ENCODE results near the gene VAMP8. TPM values are rescaled to one million over a fixed set of nuclear protein-coding genes. Genes with fewer than 3 reads are reported as not detected.

The VAMP8 gene
- total and polyA plus RNA-seq, 10 of the 15 experiments (the other 5 are each of a cell fraction or from before 2014, with no cell fraction given) = 93.6 to 744 (median 217) TPM

DNA sequence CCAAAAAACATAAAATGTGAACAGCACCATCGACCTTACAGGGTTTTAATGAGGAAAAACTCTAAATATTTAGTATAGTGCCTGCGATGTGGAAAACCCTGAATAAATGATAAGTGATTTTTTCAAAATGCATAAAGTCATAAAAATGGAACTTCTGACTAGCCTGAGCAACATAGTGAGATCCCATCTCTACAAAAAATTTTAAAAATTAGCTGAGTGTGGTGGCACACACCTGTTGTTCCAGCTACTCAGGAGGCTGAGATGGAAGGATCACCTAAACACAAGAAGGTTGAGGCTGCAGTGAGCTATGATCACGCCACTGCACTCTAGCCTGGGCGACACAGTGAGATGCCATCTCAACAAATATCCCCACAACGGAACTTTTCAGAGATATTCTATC lies 20.3 kb upstream of the VAMP8 start:
- CTCF ChIA-PET = interaction anchor here (1.1 to 10.4 kb wide), 7 partner anchors 8 to 632 kb away, joined by 3 to 336 read pairs (median 6); partner anchors contain the start of genes MAT2A and SH2D6
- Histone ChIP-seq H3K27ac (ENCODE audit: control insufficient read depth, insufficient read depth) (no peak overlapping the region), H3K79me2 (ENCODE audit: control insufficient read depth, insufficient read depth, low read length) (peaks cover 18% of the 10 kb centered on the region), H3K9ac (ENCODE audit: control insufficient read depth, insufficient read depth, low read length) (no peak overlapping the region), H3K9me3 (replicated peaks; ENCODE audit: control insufficient read depth, insufficient read depth, low read length) (no peaks in the 10 kb centered on the region), H3K4me2 (ENCODE audit: control insufficient read depth, insufficient read depth) (no peak overlapping the region), H3K4me1 (ENCODE audit: control insufficient read depth, insufficient read depth, low read length) (no peaks in the 10 kb centered on the region), H4K20me1 (ENCODE audit: control insufficient read depth, insufficient read depth) (no peaks in the 10 kb centered on the region), H3K4me3 (no peak overlapping the region), H3K36me3 (ENCODE audit: control insufficient read depth in 2 of 2, insufficient read depth in 2 of 2, low read length in 1 of 2) (peaks cover 8 to 12% of the 10 kb centered on the region in 2 experiments), H3K27me3 (replicated peaks in 1 of 2; ENCODE audit: control insufficient read depth in 2 of 2, insufficient read depth in 2 of 2, low read length in 1 of 2) (no peaks in the 10 kb centered on the region), H2AFZ (ENCODE audit: control insufficient read depth, low read depth, low read length) (no peak overlapping the region)
- RAD21 ChIA-PET (ENCODE audit: unreplicated experiment) = interaction anchor here (1.0 to 1.8 kb wide), 5 partner anchors 17 to 138 kb away, joined by 3 to 16 read pairs (median 4); partner anchors contain the start of genes MAT2A and SH2D6
- in situ Hi-C loops (cut with MboI) = loop anchor here (5.0 kb wide), 1 partner anchor 135 kb away; no protein-coding TSS in a partner anchor
- 85% methylated on average over 5 of the region's 5 CpGs for WGBS (ENCODE audit: insufficient coverage, insufficient replicate concordance, low lambda C conversion rate, missing lambda C conversion rate)
- SMC1A ChIA-PET (ENCODE audit: uncharacterized antibody, unreplicated experiment) = interaction anchor here (1.1 to 2.9 kb wide), 5 partner anchors 15 to 155 kb away, joined by 3 to 22 read pairs (median 6); partner anchors contain the start of genes MAT2A and VAMP8
- no peak for FAIRE-seq
- BruUV-seq (replicated peaks) = no TSS peak
- intact Hi-C loops (cut with micrococcal nuclease; ENCODE audit: unreplicated experiment) = no loop called here
- TF ChIP-seq SREBF2 (IDR thresholded peaks at IDR 0.05; ENCODE audit: low read length) (no peak), ATF7 (IDR thresholded peaks at IDR 0.05; ENCODE audit: low read depth) (no peak), MTA2 (IDR thresholded peaks at IDR 0.05; ENCODE audit: low read depth) (no peak), MYB (IDR thresholded peaks at IDR 0.05; ENCODE audit: borderline replicate concordance, low read depth, low read length) (no peak), ZBED1 (IDR thresholded peaks at IDR 0.05; ENCODE audit: borderline replicate concordance) (no peak), LARP7 (IDR thresholded peaks at IDR 0.05) (no peak), ZNF384 (IDR thresholded peaks at IDR 0.05; ENCODE audit: borderline replicate concordance, low read depth, low read length) (no peak)
- TF ChIP-seq, protein P1, sequence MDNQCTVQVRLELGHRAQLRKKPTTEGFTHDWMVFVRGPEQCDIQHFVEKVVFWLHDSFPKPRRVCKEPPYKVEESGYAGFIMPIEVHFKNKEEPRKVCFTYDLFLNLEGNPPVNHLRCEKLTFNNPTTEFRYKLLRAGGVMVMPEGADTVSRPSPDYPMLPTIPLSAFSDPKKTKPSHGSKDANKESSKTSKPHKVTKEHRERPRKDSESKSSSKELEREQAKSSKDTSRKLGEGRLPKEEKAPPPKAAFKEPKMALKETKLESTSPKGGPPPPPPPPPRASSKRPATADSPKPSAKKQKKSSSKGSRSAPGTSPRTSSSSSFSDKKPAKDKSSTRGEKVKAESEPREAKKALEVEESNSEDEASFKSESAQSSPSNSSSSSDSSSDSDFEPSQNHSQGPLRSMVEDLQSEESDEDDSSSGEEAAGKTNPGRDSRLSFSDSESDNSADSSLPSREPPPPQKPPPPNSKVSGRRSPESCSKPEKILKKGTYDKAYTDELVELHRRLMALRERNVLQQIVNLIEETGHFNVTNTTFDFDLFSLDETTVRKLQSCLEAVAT (IDR thresholded peaks at IDR 0.05) = no peak
- no peak for ATAC-seq
- POLR2A ChIA-PET = interaction anchor here (1.0 to 1.8 kb wide), 3 partner anchors 8 to 166 kb away, joined by 3 to 6 read pairs (median 3); no protein-coding TSS in a partner anchor
- DNase-seq (ENCODE audit: low read depth, low spot score) = no peak

Data from GM12878 (cell line).